Activated CD4-positive, CD25-positive, alpha-beta regulatory T cell (primary cell): ENCODE data around the gene RAX.
"Not testable (repeated sequence)": the region's sequence is repeated elsewhere in the genome, so short reads cannot be mapped to it uniquely, and the experiment has no call there.

Experiments used
- DNase-seq, 4 experiments: peaks; one replicate each; lab custom pipeline; 2025; lab: John Stamatoyannopoulos, UW

Gene RAX

GRCh38 chr18:59273759-59274532 is 692 bp upstream of the RAX start:
- DNase-seq, result no peak

- DNase-seq, result no peak
Observed at GRCh38 chr18:59272221-59272888, 899 bp downstream of the RAX start.

- no peak for DNase-seq
Observed at GRCh38 chr18:59271606-59272220, 1.5 kb downstream of the RAX start.

GRCh38 chr18:59270689-59271257 is 2.5 kb downstream of the RAX start:
- DNase-seq, result no peak

GRCh38 chr18:59269563-59270119 is 3.6 kb downstream of the RAX start:
- DNase-seq, result no peak

GRCh38 chr18:59268721-59269562 is 4.3 kb downstream of the RAX start:
- peak in 1 of 4 experiments; percentile 1 for DNase-seq

GRCh38 chr18:59268127-59268720 is 5.0 kb downstream of the RAX start:
- DNase-seq, result no peak

- no peak for DNase-seq
Observed at GRCh38 chr18:59267503-59268126, 5.6 kb downstream of the RAX start.

GRCh38 chr18:59266886-59267502 is 6.3 kb downstream of the RAX start:
- no peak for DNase-seq

GRCh38 chr18:59266459-59266858 is 6.8 kb downstream of the RAX start:
- no peak for DNase-seq

- DNase-seq, result no peak
Observed at GRCh38 chr18:59265974-59266369, 7.3 kb downstream of the RAX start.

GRCh38 chr18:59265246-59265973 is 7.8 kb downstream of the RAX start:
- DNase-seq, result no peak

GRCh38 chr18:59264651-59265245 is 8.5 kb downstream of the RAX start:
- DNase-seq, result no peak

GRCh38 chr18:59264121-59264571 is 9.1 kb downstream of the RAX start:
- DNase-seq, result no peak

GRCh38 chr18:59263661-59264060 is 9.6 kb downstream of the RAX start:
- no peak for DNase-seq

GRCh38 chr18:59262243-59262642 is 11.0 kb downstream of the RAX start:
- DNase-seq, result not testable (repeated sequence)

GRCh38 chr18:59261842-59262241 is 11.4 kb downstream of the RAX start:
- DNase-seq, result not testable (repeated sequence)

GRCh38 chr18:59255491-59255890 is 17.8 kb downstream of the RAX start:
- DNase-seq, result not testable (repeated sequence)

GRCh38 chr18:59249199-59249774 is 24.0 kb downstream of the RAX start:
- peak in 1 of 4 experiments; percentile 4 for DNase-seq
